Measurements from ENCODE around the gene BCAR3.

DNA sequence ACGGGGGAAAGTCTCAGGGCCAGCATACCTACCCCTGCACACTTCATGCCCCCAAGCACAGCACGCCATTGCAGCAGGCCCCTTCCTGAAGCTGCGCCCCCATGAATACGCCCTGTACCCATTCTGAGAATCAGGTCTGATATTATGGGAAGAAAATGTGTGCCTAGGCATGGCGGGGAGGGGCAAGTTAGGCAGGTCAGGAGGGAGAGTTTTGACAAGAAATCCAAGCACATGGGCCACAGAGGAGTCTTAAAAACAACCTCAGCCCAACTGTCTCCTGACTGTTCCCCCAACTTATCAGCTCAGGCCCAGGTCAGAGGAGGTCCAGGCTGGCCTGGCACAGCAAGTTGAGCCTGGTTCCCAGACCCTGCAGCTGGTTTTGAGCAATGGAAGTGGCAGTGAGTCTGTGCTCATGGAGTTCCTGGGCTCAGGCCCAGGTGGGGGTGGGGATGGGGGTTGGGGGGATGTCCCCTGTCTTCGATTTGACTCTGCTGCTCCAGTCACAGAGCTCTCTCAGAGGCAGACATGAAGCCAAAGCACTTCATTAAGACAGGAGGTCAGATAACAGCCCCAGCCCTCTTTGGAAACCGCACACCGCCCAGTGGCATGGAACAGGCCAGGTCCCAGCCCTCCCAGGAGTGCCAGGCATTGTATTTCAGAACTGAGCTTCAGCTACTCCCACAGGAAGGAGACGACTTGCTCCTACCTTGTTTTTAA is 20.6 kb upstream of the BCAR3 start:
- TF ChIP-seq, protein P1, sequence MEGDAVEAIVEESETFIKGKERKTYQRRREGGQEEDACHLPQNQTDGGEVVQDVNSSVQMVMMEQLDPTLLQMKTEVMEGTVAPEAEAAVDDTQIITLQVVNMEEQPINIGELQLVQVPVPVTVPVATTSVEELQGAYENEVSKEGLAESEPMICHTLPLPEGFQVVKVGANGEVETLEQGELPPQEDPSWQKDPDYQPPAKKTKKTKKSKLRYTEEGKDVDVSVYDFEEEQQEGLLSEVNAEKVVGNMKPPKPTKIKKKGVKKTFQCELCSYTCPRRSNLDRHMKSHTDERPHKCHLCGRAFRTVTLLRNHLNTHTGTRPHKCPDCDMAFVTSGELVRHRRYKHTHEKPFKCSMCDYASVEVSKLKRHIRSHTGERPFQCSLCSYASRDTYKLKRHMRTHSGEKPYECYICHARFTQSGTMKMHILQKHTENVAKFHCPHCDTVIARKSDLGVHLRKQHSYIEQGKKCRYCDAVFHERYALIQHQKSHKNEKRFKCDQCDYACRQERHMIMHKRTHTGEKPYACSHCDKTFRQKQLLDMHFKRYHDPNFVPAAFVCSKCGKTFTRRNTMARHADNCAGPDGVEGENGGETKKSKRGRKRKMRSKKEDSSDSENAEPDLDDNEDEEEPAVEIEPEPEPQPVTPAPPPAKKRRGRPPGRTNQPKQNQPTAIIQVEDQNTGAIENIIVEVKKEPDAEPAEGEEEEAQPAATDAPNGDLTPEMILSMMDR (IDR thresholded peaks at IDR 0.05) = no peak
- no peak for TF ChIP-seq POLR2A (IDR thresholded peaks at IDR 0.05)

Measured in Peyer's patch (tissue), 4 donors.